ENCODE data around the gene THAP4.

Gene THAP4

GRCh38 chr2:241564596-241565410 lies 72.2 kb downstream of the THAP4 start:
- peaks cover 7% of the 10 kb centered on the region for H3K27me3 Mint-ChIP-seq (ENCODE audit: low read depth)
- H3K27ac Mint-ChIP-seq: no peak overlapping the region
- no peaks in the 10 kb centered on the region for H3K9me3 Mint-ChIP-seq
- H3K4me1 Mint-ChIP-seq (ENCODE audit: low read depth): no peaks in the 10 kb centered on the region
- H3K36me3 Mint-ChIP-seq (ENCODE audit: low read depth): no peaks in the 10 kb centered on the region
- no peak overlapping the region for H3K4me3 Mint-ChIP-seq

- Mint-ChIP-seq H3K36me3 (ENCODE audit: low read depth) (no peaks in the 10 kb centered on the region), H3K27me3 (ENCODE audit: low read depth) (peaks cover 10% of the 10 kb centered on the region), H3K4me3 (no peak overlapping the region), H3K4me1 (ENCODE audit: low read depth) (no peaks in the 10 kb centered on the region), H3K9me3 (no peaks in the 10 kb centered on the region), H3K27ac (no peak overlapping the region)
These were observed 72.9 kb downstream of the THAP4 start for GRCh38 chr2:241563981-241564595.

- no peak overlapping the region for H3K4me3 Mint-ChIP-seq
- H3K4me1 Mint-ChIP-seq (ENCODE audit: low read depth): no peaks in the 10 kb centered on the region
- no peak overlapping the region for H3K27ac Mint-ChIP-seq
- no peaks in the 10 kb centered on the region for H3K36me3 Mint-ChIP-seq (ENCODE audit: low read depth)
- H3K9me3 Mint-ChIP-seq: no peaks in the 10 kb centered on the region
- peaks cover 10% of the 10 kb centered on the region for H3K27me3 Mint-ChIP-seq (ENCODE audit: low read depth)
These were observed 73.4 kb downstream of the THAP4 start for GRCh38 chr2:241563571-241563980.

GRCh38 chr2:241563031-241563507 lies 73.9 kb downstream of the THAP4 start:
- H3K27ac Mint-ChIP-seq: no peak overlapping the region
- H3K4me1 Mint-ChIP-seq (ENCODE audit: low read depth): peaks cover 3% of the 10 kb centered on the region
- peaks cover 14% of the 10 kb centered on the region for H3K27me3 Mint-ChIP-seq (ENCODE audit: low read depth)
- H3K4me3 Mint-ChIP-seq: no peak overlapping the region
- no peaks in the 10 kb centered on the region for H3K9me3 Mint-ChIP-seq
- H3K36me3 Mint-ChIP-seq (ENCODE audit: low read depth): no peaks in the 10 kb centered on the region

GRCh38 chr2:241562269-241562891 lies 74.6 kb downstream of the THAP4 start:
- Mint-ChIP-seq H3K4me1 (ENCODE audit: low read depth) (peaks cover 3% of the 10 kb centered on the region), H3K27ac (no peak overlapping the region), H3K36me3 (ENCODE audit: low read depth) (no peaks in the 10 kb centered on the region), H3K9me3 (no peaks in the 10 kb centered on the region), H3K4me3 (no peak overlapping the region), H3K27me3 (ENCODE audit: low read depth) (peaks cover 21% of the 10 kb centered on the region)

GRCh38 chr2:241561832-241562231 lies 75.1 kb downstream of the THAP4 start:
- H3K4me1 Mint-ChIP-seq (ENCODE audit: low read depth): peaks cover 3% of the 10 kb centered on the region
- peaks cover 27% of the 10 kb centered on the region for H3K27me3 Mint-ChIP-seq (ENCODE audit: low read depth)
- no peaks in the 10 kb centered on the region for H3K9me3 Mint-ChIP-seq
- no peak overlapping the region for H3K4me3 Mint-ChIP-seq
- no peaks in the 10 kb centered on the region for H3K36me3 Mint-ChIP-seq (ENCODE audit: low read depth)
- no peak overlapping the region for H3K27ac Mint-ChIP-seq

GRCh38 chr2:241560883-241561474 lies 76.0 kb downstream of the THAP4 start:
- Mint-ChIP-seq H3K9me3 (no peaks in the 10 kb centered on the region), H3K27me3 (ENCODE audit: low read depth) (peaks cover 33% of the 10 kb centered on the region), H3K36me3 (ENCODE audit: low read depth) (no peaks in the 10 kb centered on the region), H3K27ac (no peak overlapping the region), H3K4me3 (no peak overlapping the region), H3K4me1 (ENCODE audit: low read depth) (peaks cover 4% of the 10 kb centered on the region)

- Mint-ChIP-seq H3K36me3 (ENCODE audit: low read depth) (no peaks in the 10 kb centered on the region), H3K9me3 (no peaks in the 10 kb centered on the region), H3K27me3 (ENCODE audit: low read depth) (peaks cover 39% of the 10 kb centered on the region), H3K4me1 (ENCODE audit: low read depth) (peaks cover 9% of the 10 kb centered on the region), H3K27ac (no peak overlapping the region), H3K4me3 (peak overlapping the region; percentile 37)
These were observed 76.6 kb downstream of the THAP4 start for GRCh38 chr2:241560162-241560882.

GRCh38 chr2:241559323-241560161 lies 77.4 kb downstream of the THAP4 start:
- Mint-ChIP-seq H3K4me1 (ENCODE audit: low read depth) (peaks cover 9% of the 10 kb centered on the region), H3K27me3 (ENCODE audit: low read depth) (peaks cover 39% of the 10 kb centered on the region), H3K36me3 (ENCODE audit: low read depth) (no peaks in the 10 kb centered on the region), H3K4me3 (peak overlapping the region; percentile 37), H3K27ac (no peak overlapping the region), H3K9me3 (no peaks in the 10 kb centered on the region)

- H3K4me1 Mint-ChIP-seq (ENCODE audit: low read depth): peaks cover 9% of the 10 kb centered on the region
- peaks cover 39% of the 10 kb centered on the region for H3K27me3 Mint-ChIP-seq (ENCODE audit: low read depth)
- no peaks in the 10 kb centered on the region for H3K9me3 Mint-ChIP-seq
- H3K27ac Mint-ChIP-seq: no peak within 1 kb of the TSS
- peak within 1 kb of the TSS; percentile 58 for H3K4me3 Mint-ChIP-seq
- H3K36me3 Mint-ChIP-seq (ENCODE audit: low read depth): no peaks in the 10 kb centered on the region
These were observed 78.2 kb downstream of the THAP4 start, which contains the start of gene BOK for GRCh38 chr2:241558532-241559322. Gene BOK (plus strand): TSS chr2:241558745. CDS start chr2:241559484, 739 bp downstream.

- Mint-ChIP-seq H3K4me3 (no peak overlapping the region), H3K9me3 (no peaks in the 10 kb centered on the region), H3K27ac (no peak overlapping the region), H3K27me3 (ENCODE audit: low read depth) (peaks cover 39% of the 10 kb centered on the region), H3K36me3 (ENCODE audit: low read depth) (no peaks in the 10 kb centered on the region), H3K4me1 (ENCODE audit: low read depth) (peaks cover 9% of the 10 kb centered on the region)
These were observed 80.2 kb downstream of the THAP4 start for GRCh38 chr2:241556746-241557145.

GRCh38 chr2:241555711-241556110 lies 81.2 kb downstream of the THAP4 start:
- Mint-ChIP-seq H3K4me3 (peak overlapping the region; percentile 29), H3K27ac (no peak overlapping the region), H3K27me3 (ENCODE audit: low read depth) (peaks cover 43% of the 10 kb centered on the region), H3K9me3 (no peaks in the 10 kb centered on the region), H3K36me3 (ENCODE audit: low read depth) (no peaks in the 10 kb centered on the region), H3K4me1 (ENCODE audit: low read depth) (peaks cover 9% of the 10 kb centered on the region)
